Neural cell (in vitro differentiated cells): ENCODE results near the gene CADM1.
A peak's percentile ranks its signal among the peaks of the same experiment; 100 is the strongest.

Experiments
- EP300 ChIP-seq: fragments of 450-650 bp; conservative IDR thresholded peaks from 2 replicates; pipeline ENCODE4 v1.6.1; 2014; ENCODE audit warnings: antibody characterized with exemption, mild to moderate bottlenecking, moderate library complexity; ENCODE audit not compliant: poor library complexity, severe bottlenecking
- EZH2 ChIP-seq: fragments of 200-600, 300-800 bp; shearing (Covaris generic), sonication (generic); IDR thresholded peaks from 2 replicates; pipeline ENCODE4 v1.6.1; 2014; ENCODE audit warnings: antibody characterized with exemption, low read length, borderline replicate concordance, mild to moderate bottlenecking; ENCODE audit not compliant: insufficient read depth, poor library complexity, severe bottlenecking
- REST ChIP-seq: IDR thresholded peaks from 2 replicates; pipeline ENCODE4 v1.6.1; 2012; ENCODE audit warnings: borderline replicate concordance

GRCh38 chr11:115437902-115438575 is 66.2 kb downstream of the CADM1 start:
- TF ChIP-seq EZH2: no peak
- TF ChIP-seq EP300: peak; percentile 63
- TF ChIP-seq REST: no peak
